Stimulated activated CD8-positive, alpha-beta memory T cell treated with anti-CD3 and anti-CD28 coated beads, Interleukin-15, amount 100 ng/mL, for 48 hours (primary cell): ENCODE measurements around the gene RPL15.

ENCODE experiments used
- DNase-seq, 2 donors: peaks; one replicate each; pipeline ENCODE4 v3.0.0-alpha.2; 2020; ENCODE audit warnings: low read depth in 2 of 2

The RPL15 gene

DNA sequence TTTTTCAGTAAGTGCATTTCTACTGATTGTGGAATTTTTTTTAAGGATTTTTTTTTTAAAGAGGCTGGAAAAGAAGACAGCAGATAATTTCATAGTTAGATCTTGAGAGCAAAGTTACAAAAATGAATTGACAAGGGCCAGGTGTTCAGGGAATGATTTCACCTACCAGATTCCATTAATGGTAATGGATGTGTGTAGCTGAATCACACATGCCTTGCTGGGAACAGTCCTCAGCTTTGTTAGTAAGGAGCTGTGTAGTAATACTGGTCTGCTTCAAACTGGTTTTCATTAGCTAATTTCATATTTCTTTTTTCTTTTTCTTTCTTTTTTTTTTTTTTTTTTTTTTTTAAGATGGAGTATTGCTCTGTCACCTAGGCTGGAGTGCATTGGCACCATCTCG is 44.1 kb downstream of the RPL15 start:
- no peak for DNase-seq

- DNase-seq, result no peak
These were observed 45.0 kb downstream of the RPL15 start for GRCh38 chr3:23961913-23962312.

GRCh38 chr3:23964537-23965235 is 47.8 kb downstream of the RPL15 start:
- DNase-seq, result no peak

DNA sequence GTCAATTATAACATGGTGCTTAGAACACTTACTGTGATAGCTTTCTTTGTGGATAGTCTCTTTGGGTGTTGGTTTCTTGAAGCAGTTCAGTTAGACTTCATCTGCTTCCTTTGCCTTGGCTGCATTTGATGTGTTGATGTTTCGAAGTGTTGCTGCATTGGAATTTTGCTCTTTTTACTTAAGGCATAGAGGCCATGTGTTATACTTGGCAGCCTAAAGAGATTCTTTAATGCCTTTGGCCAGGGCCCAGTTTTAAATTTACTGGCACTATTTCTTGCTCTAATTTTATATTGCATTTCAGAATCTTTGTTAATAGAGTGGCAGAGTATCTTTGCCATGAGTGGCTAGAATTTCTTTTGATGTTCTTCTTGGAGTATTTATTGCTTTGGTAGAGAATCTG is 49.4 kb downstream of the RPL15 start:
- no peak for DNase-seq

- DNase-seq, result no peak
These were observed 51.7 kb downstream of the RPL15 start for GRCh38 chr3:23968463-23969184.

DNA sequence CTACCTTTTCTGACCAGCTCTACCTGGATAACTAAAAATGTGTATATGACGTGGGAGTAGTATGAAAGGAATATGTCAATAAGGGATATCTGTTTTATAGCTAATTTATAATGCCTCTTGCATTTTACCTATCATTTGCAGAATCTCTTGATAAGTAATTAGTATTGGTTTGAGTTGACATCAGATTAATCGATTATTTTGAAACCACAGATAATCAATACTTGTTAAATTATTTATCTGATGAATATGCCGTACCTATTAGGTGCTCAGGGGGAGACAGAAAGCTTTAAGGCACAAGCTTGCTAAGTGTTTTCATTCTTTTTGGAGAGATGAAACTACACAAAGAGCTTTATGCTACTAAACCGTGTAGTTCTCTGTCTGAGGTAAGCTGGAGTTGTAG is 52.5 kb downstream of the RPL15 start:
- DNase-seq, result no peak
